Measurements from ENCODE around the gene CPEB3.

GRCh38 chr10:92149261-92149660 lies 141.6 kb downstream of the CPEB3 start:
- TF ChIP-seq CTCF (conservative IDR thresholded peaks at IDR 0.05 in 1 of 2, IDR thresholded peaks at IDR 0.05 in 1 of 2; ENCODE audit: low read depth in 1 of 2, low read length in 2 of 2) (no peak), EZH2 (IDR thresholded peaks at IDR 0.05; ENCODE audit: low read length, missing control alignments) (no peak)
